Parathyroid adenoma (tissue), 2 donors: ENCODE results near the gene WDR70.
"Not testable (repeated sequence)": the region's sequence is repeated elsewhere in the genome, so short reads cannot be mapped to it uniquely, and the experiment has no call there.

ENCODE experiments used
- H2AFZ ChIP-seq: fragments of 300-600 bp; sonication (generic); one replicate; pipeline ENCODE4 v1.7.0; 2017; ENCODE audit warnings: antibody characterized with exemption, mild to moderate bottlenecking
- H3K27ac ChIP-seq: fragments of 300-600 bp; sonication (generic); one replicate; pipeline ENCODE4 v1.7.0; 2017
- H3K27me3 ChIP-seq: fragments of 300-600 bp; sonication (generic); one replicate; pipeline ENCODE4 v1.7.0; 2017; ENCODE audit warnings: low read length; ENCODE audit not compliant: control insufficient read depth, insufficient read depth
- H3K36me3 ChIP-seq: fragments of 300-600 bp; sonication (generic); one replicate; pipeline ENCODE4 v1.7.0; 2017; ENCODE audit warnings: low read length; ENCODE audit not compliant: control insufficient read depth, insufficient read depth
- H3K4me1 ChIP-seq: fragments of 300-600 bp; sonication (generic); one replicate; pipeline ENCODE4 v1.7.0; 2017; ENCODE audit warnings: control low read depth
- H3K4me2 ChIP-seq: fragments of 300-600 bp; sonication (generic); one replicate; pipeline ENCODE4 v1.7.0; 2017; ENCODE audit warnings: low read length
- H3K4me3 ChIP-seq: fragments of 300-600 bp; sonication (generic); one replicate; pipeline ENCODE4 v1.7.0; 2017; ENCODE audit warnings: low read depth, low read length
- H3K79me2 ChIP-seq: fragments of 300-600 bp; sonication (generic); one replicate; pipeline ENCODE4 v1.7.0; 2017; ENCODE audit warnings: control low read depth
- H3K9ac ChIP-seq: fragments of 300-600 bp; sonication (generic); one replicate; pipeline ENCODE4 v1.7.0; 2017; ENCODE audit warnings: mild to moderate bottlenecking
- H3K9me3 ChIP-seq: fragments of 300-600 bp; sonication (generic); one replicate; pipeline ENCODE4 v1.7.0; 2017; ENCODE audit warnings: low read length; ENCODE audit not compliant: control insufficient read depth
- TF ChIP-seq, protein P1 (sequence below): fragments of 300-600 bp; sonication (generic); IDR thresholded peaks from one replicate; pipeline ENCODE4 v1.7.0; 2017; ENCODE audit warnings: antibody characterized with exemption, mild to moderate bottlenecking
- donor health status: primary hyperparathyroidism.

WDR70 gene

GRCh38 chr5:37619353-37619752, 240.2 kb downstream of the WDR70 start:
- no peaks in the 10 kb centered on the region for H3K36me3 ChIP-seq
- H2AFZ ChIP-seq: no peak overlapping the region
- no peak overlapping the region for H3K4me3 ChIP-seq
- H3K9me3 ChIP-seq: no peaks in the 10 kb centered on the region
- TF ChIP-seq, protein P1, sequence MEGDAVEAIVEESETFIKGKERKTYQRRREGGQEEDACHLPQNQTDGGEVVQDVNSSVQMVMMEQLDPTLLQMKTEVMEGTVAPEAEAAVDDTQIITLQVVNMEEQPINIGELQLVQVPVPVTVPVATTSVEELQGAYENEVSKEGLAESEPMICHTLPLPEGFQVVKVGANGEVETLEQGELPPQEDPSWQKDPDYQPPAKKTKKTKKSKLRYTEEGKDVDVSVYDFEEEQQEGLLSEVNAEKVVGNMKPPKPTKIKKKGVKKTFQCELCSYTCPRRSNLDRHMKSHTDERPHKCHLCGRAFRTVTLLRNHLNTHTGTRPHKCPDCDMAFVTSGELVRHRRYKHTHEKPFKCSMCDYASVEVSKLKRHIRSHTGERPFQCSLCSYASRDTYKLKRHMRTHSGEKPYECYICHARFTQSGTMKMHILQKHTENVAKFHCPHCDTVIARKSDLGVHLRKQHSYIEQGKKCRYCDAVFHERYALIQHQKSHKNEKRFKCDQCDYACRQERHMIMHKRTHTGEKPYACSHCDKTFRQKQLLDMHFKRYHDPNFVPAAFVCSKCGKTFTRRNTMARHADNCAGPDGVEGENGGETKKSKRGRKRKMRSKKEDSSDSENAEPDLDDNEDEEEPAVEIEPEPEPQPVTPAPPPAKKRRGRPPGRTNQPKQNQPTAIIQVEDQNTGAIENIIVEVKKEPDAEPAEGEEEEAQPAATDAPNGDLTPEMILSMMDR: no peak
- no peaks in the 10 kb centered on the region for H3K4me1 ChIP-seq
- no peak overlapping the region for H3K9ac ChIP-seq
- H3K27ac ChIP-seq: no peak overlapping the region
- no peaks in the 10 kb centered on the region for H3K79me2 ChIP-seq
- no peaks in the 10 kb centered on the region for H3K27me3 ChIP-seq
- H3K4me2 ChIP-seq: no peak overlapping the region

DNA sequence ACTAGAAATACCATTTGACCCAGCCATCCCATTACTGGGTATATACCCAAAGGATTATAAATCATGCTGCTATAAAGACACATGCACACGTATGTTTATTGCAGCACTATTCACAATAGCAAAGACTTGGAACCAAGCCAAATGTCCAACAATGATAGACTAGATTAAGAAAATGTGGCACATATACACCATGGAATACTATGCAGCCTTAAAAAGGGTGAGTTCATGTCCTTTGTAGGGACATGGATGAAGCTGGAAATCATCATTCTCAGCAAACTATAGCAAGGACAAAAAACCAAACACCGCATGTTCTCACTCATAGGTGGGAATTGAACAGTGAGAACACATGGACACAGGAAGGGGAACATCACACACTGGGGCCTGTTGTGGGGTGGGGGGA, 243.2 kb downstream of the WDR70 start:
- H3K4me3 ChIP-seq, H3K36me3 ChIP-seq, H2AFZ ChIP-seq, H3K4me1 ChIP-seq, H3K79me2 ChIP-seq, H3K27me3 ChIP-seq, H3K9ac ChIP-seq, H3K9me3 ChIP-seq, H3K4me2 ChIP-seq, H3K27ac ChIP-seq: not testable (repeated sequence)

GRCh38 chr5:37626266-37626665, 247.1 kb downstream of the WDR70 start:
- Histone ChIP-seq H3K4me3 (no peak overlapping the region), H3K9me3 (no peaks in the 10 kb centered on the region), H3K36me3 (no peaks in the 10 kb centered on the region), H3K4me1 (no peaks in the 10 kb centered on the region), H3K79me2 (peaks cover 4% of the 10 kb centered on the region), H3K9ac (no peak overlapping the region), H3K27ac (no peak overlapping the region), H3K4me2 (no peak overlapping the region), H3K27me3 (no peaks in the 10 kb centered on the region), H2AFZ (no peak overlapping the region)
- TF ChIP-seq, protein P1: no peak

DNA sequence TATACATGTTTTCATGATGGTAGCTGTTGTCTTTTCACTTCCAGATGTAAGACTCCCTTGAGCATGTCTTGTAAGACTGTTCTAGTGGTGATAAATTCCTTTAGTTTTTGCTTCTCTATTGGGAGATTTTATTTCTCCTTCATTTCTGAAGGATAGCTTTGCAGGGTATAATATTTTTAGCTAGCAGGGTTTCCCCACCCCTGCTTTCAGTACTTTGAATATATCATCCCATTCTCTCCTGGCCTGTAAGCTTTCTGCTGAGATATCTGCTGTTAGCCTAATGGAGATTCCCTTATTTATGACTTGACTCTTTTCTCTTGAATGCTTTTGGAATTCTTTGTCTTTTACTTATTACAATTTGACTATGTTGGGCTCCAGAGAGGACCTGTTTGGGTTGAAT, 249.8 kb downstream of the WDR70 start:
- Histone ChIP-seq H3K4me1 (no peaks in the 10 kb centered on the region), H3K79me2 (peaks cover 4% of the 10 kb centered on the region), H3K9me3 (no peaks in the 10 kb centered on the region), H3K27ac (no peak overlapping the region), H3K27me3 (no peaks in the 10 kb centered on the region), H3K4me2 (no peak overlapping the region), H3K9ac (no peak overlapping the region), H3K4me3 (no peak overlapping the region), H3K36me3 (no peaks in the 10 kb centered on the region), H2AFZ (no peak overlapping the region)
- TF ChIP-seq, protein P1: no peak

DNA sequence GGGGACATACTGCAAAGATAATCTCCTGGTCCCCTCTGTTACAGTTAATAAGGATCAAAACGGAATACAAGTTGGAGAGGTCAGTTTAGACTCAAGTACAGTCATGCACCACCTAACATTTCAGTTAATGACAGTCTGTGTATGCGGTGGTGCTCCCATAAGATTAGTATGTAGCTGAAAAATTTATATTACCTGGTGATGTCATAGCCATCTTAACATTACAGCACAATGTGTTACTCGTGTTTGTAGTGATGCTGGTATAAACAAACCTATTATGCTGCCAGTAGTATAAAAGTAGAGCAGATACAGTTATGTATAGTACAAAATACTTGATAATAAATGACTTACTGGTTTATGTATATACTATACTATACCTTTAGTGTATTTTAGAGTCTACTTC, 252.8 kb downstream of the WDR70 start:
- Histone ChIP-seq H3K4me3 (no peak overlapping the region), H3K4me1 (no peaks in the 10 kb centered on the region)
- TF ChIP-seq, protein P1: no peak

More for the DNA sequence above, 252.8 kb downstream of the WDR70 start:
- Histone ChIP-seq H3K4me2 (no peak overlapping the region), H3K9me3 (no peaks in the 10 kb centered on the region), H3K79me2 (peaks cover 4% of the 10 kb centered on the region), H3K27me3 (no peaks in the 10 kb centered on the region), H3K9ac (no peak overlapping the region), H3K27ac (no peak overlapping the region), H2AFZ (no peak overlapping the region), H3K36me3 (no peaks in the 10 kb centered on the region)
